Natural killer cell (primary cell): ENCODE measurements around the gene MAP4K5. TPM values are rescaled to one million over a fixed set of nuclear protein-coding genes. Genes with fewer than 3 reads are reported as not detected.
A peak's percentile ranks its signal among the peaks of the same experiment; 100 is the strongest.

Experiments
- ATAC-seq, 3 donors: fragments of 150-1000 bp in 2 of 3; fragments of 200-7000 bp in 1 of 3; cut with Tn5 transposase; 1 replicate in 1 of 3; 2 replicates in 2 of 3; pipeline ENCODE4 v1.10.0; 2021; ENCODE audit warnings: mild to moderate bottlenecking in 2 of 3, moderate library complexity in 2 of 3
- DNase-seq, 2 donors: peaks; one replicate each; pipeline versions ENCODE4 v3.0.0 to v3.0.0-alpha.2; 2013 to 2021; ENCODE audit warnings: mixed read lengths in 1 of 2
- H3K27ac ChIP-seq: one replicate; pipeline ENCODE4 v1.5.1; 2013; ENCODE audit warnings: mild to moderate bottlenecking, low read length
- H3K27me3 ChIP-seq: one replicate; pipeline ENCODE4 v1.6.1; 2013; ENCODE audit warnings: low read length; ENCODE audit not compliant: control insufficient read depth, insufficient read depth
- H3K36me3 ChIP-seq: one replicate; pipeline ENCODE4 v1.6.1; 2013; ENCODE audit warnings: low read length; ENCODE audit not compliant: control insufficient read depth, insufficient read depth
- H3K4me1 ChIP-seq: one replicate; pipeline ENCODE4 v1.6.1; 2013; ENCODE audit warnings: low read length; ENCODE audit not compliant: control insufficient read depth, insufficient read depth
- H3K4me3 ChIP-seq: one replicate; pipeline ENCODE4 v1.5.1; 2013; ENCODE audit warnings: low read length
- H3K9me3 ChIP-seq: one replicate; pipeline ENCODE4 v1.6.1; 2013; ENCODE audit warnings: low read length; ENCODE audit not compliant: control insufficient read depth, insufficient read depth
- H3K27ac Mint-ChIP-seq, 2 donors: one replicate each; pipeline ENCODE4 v1.8.0; 2022; ENCODE audit warnings: mild to moderate bottlenecking in 2 of 2, mixed read lengths in 2 of 2, moderate library complexity in 1 of 2
- H3K27me3 Mint-ChIP-seq, 2 donors: one replicate each; pipeline ENCODE4 v1.8.0; 2022; ENCODE audit warnings: low read depth in 2 of 2, mixed read lengths in 2 of 2
- H3K36me3 Mint-ChIP-seq: one replicate; pipeline ENCODE4 v1.8.0; 2022; ENCODE audit warnings: mixed read lengths
- H3K4me1 Mint-ChIP-seq, 2 donors: one replicate each; pipeline ENCODE4 v1.8.0; 2022; ENCODE audit warnings: mixed read lengths in 2 of 2
- H3K4me3 Mint-ChIP-seq: one replicate; pipeline ENCODE4 v1.8.0; 2022; ENCODE audit warnings: mild to moderate bottlenecking, moderate library complexity, mixed read lengths
- H3K9me3 Mint-ChIP-seq, 2 donors: one replicate each; pipeline ENCODE4 v1.8.0; 2022; ENCODE audit warnings: mixed read lengths in 2 of 2
- WGBS: methylation state at CpG from one replicate; pipeline ENCODE4 v1.1.7; 2013; ENCODE audit warnings: missing lambda C conversion rate; ENCODE audit not compliant: insufficient coverage; 5-methylcytosine and 5-hydroxymethylcytosine counted together
- intact Hi-C: fragments of 100-400 bp; cut with micrococcal nuclease; formaldehyde crosslinking; loops from one replicate; pipeline ENCODE4 v1.14.2; 2022
- total RNA-seq, 4 donors: library from RNA; stranded (reverse); fragments of 120-200 nt in 1 of 4; gene quantifications; one replicate each; pipeline versions ENCODE4 v1.2.3 to v1.2.4, GENCODE V29; 2013 to 2022
- TF ChIP-seq, protein P1 (sequence below): fragments of 200-600 bp; IDR thresholded peaks from one replicate; pipeline ENCODE4 v1.8.0; 2022; ENCODE audit warnings: antibody characterized with exemption

Gene MAP4K5
- total RNA-seq, 3 donors from 2014 or later (not counting 1 experiment from before 2014, with no cell fraction given), result 63.3 to 74.6 (median 65.9) TPM

GRCh38 chr14:50398189-50398580, 134.2 kb downstream of the MAP4K5 start:
- TF ChIP-seq, protein P1, sequence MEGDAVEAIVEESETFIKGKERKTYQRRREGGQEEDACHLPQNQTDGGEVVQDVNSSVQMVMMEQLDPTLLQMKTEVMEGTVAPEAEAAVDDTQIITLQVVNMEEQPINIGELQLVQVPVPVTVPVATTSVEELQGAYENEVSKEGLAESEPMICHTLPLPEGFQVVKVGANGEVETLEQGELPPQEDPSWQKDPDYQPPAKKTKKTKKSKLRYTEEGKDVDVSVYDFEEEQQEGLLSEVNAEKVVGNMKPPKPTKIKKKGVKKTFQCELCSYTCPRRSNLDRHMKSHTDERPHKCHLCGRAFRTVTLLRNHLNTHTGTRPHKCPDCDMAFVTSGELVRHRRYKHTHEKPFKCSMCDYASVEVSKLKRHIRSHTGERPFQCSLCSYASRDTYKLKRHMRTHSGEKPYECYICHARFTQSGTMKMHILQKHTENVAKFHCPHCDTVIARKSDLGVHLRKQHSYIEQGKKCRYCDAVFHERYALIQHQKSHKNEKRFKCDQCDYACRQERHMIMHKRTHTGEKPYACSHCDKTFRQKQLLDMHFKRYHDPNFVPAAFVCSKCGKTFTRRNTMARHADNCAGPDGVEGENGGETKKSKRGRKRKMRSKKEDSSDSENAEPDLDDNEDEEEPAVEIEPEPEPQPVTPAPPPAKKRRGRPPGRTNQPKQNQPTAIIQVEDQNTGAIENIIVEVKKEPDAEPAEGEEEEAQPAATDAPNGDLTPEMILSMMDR, result no peak
- intact Hi-C loops, result loop anchor here (5.0 kb wide), 1 partner anchor 166 kb away; the partner anchor contains the start of gene SOS2

DNA sequence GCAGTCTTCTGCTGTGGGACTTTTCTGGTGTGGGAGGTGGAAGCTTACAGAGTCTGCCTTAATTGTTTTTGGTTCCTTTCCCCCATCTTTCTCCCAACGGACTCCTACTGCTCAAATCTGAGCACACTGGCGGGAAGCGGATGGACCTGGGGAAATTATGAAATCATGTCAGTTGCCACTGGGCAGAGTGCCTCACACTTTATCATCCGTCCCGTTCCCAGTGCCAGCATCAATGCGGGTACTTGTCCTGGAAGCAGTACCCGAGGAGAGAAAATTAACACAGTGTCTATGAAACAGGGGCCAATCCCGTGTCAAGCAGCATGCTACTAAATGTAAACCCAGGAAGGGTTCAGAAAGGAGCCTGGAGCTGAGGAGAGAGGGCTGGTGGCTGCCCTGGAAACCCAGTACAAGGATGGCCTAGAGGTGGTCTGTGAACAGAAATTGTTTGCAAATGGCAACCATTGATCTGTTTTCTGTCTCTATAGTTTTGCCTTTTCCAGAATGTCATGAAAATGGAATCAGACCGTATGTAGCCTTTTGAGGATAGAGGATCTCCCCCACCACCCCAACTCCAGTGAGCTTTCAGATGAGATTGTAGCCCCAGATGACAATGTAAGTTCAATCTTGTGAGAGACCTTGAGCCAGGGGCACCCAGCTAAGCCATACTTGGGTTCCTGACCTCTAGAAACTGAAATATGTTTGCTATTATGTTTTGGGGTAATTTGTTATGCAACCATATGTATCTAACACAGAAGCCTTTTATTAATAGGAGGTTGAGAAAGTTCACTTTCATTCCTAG, 134.8 kb downstream of the MAP4K5 start:
- DNase-seq (no peak), ATAC-seq (no peak)
- Mint-ChIP-seq H3K4me3 (peak overlapping the region; percentile 85), H3K27ac (peak overlapping the region in 1 of 2 donors; percentile 83), H3K36me3 (no peaks in the 10 kb centered on the region), H3K9me3 (no peaks in the 10 kb centered on the region), H3K27me3 (peaks cover 0 to 5% of the 10 kb centered on the region in 2 donors), H3K4me1 (peaks cover 6 to 13% of the 10 kb centered on the region in 2 donors)
- Histone ChIP-seq H3K27ac (no peak overlapping the region), H3K27me3 (no peaks in the 10 kb centered on the region), H3K9me3 (no peaks in the 10 kb centered on the region), H3K4me1 (peaks cover 7% of the 10 kb centered on the region), H3K4me3 (no peak overlapping the region), H3K36me3 (no peaks in the 10 kb centered on the region)
- intact Hi-C loops, result loop anchor here (2.0 to 5.0 kb wide), 2 partner anchors 77 to 165 kb away; partner anchors contain the start of gene SOS2
- TF ChIP-seq, protein P1, result no peak
- 77% methylated on average over 9 of the region's 9 CpGs for WGBS

More at GRCh38 chr14:50398189-50398580, 134.2 kb downstream of the MAP4K5 start:
- peaks cover 0 to 3% of the 10 kb centered on the region in 2 donors for H3K27me3 Mint-ChIP-seq
- peaks cover 12 to 19% of the 10 kb centered on the region in 2 donors for H3K4me1 Mint-ChIP-seq
- no peak overlapping the region for H3K27ac Mint-ChIP-seq
- no peak for DNase-seq
- H3K36me3 ChIP-seq, result no peaks in the 10 kb centered on the region
- H3K4me3 Mint-ChIP-seq, result peak overlapping the region; percentile 85
- WGBS, result 100% methylated on average over 1 of the region's 2 CpGs
- no peak for ATAC-seq
- H3K36me3 Mint-ChIP-seq, result no peaks in the 10 kb centered on the region
- H3K27me3 ChIP-seq, result no peaks in the 10 kb centered on the region
- H3K4me1 ChIP-seq, result peaks cover 7% of the 10 kb centered on the region
- H3K27ac ChIP-seq, result no peak overlapping the region
- H3K9me3 ChIP-seq, result no peaks in the 10 kb centered on the region
- no peaks in the 10 kb centered on the region for H3K9me3 Mint-ChIP-seq
- H3K4me3 ChIP-seq, result no peak overlapping the region

DNA sequence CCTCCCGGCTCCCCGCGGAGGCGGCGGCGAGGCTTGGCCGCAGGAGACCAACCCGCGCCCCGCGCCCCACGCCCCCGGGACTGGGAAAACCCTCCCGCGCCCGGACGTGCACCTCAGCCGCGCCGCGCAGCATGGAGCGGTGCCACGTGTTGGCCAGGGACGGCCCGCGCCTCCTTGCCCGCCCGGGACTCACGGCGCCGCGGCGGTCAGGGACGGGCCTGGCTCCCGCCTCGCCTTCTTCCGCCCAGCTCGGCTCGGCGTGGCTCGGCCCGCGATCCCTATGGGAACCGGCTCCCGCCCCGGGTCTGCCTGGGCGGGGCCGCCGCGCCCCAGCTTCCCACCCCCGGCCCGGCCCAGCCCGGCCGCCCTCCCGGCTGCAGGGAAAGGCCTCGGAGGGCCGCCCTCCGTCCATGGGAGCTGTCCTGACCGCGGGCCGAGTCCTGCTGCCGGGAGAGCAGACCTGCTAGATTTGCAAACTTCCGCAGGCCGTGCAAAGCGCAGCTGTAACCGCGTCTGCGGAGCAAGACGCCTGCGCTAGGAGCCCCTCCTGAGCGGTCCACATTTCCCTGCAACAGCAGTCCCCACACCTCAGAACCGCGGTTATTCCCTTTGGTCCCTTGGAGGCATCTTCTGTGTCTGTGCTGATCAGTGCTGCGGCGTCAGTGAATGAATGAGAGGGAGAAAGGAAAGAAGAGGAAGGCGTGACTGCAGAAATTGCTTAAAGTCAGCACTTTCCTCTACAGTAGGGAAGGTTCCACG, 135.6 kb downstream of the MAP4K5 start, which contains the start of gene CDKL1:
CDKL1 (minus strand) TSS at position 251 of the 759 bp plus-strand sequence. CDS start 1,013 bp downstream, outside the sequence.
- Mint-ChIP-seq H3K4me3 (peak within 1 kb of the TSS; percentile 91), H3K4me1 (peaks cover 6 to 13% of the 10 kb centered on the region in 2 donors), H3K27ac (peak within 1 kb of the TSS; percentile 47 to 83), H3K36me3 (no peaks in the 10 kb centered on the region), H3K9me3 (no peaks in the 10 kb centered on the region), H3K27me3 (peaks cover 0 to 5% of the 10 kb centered on the region in 2 donors)
- Histone ChIP-seq H3K27me3 (no peaks in the 10 kb centered on the region), H3K9me3 (no peaks in the 10 kb centered on the region), H3K4me1 (peaks cover 7% of the 10 kb centered on the region), H3K4me3 (peak within 1 kb of the TSS; percentile 48), H3K36me3 (no peaks in the 10 kb centered on the region), H3K27ac (no peak within 1 kb of the TSS)
- intact Hi-C loops, result loop anchor here (2.0 to 5.0 kb wide), 2 partner anchors 76 to 165 kb away; partner anchors contain the start of gene SOS2
- DNase-seq (peak; percentile 28 to 56), ATAC-seq (peak; percentile 72 to 80 (median 77))
- 1% methylated on average over 77 of the region's 77 CpGs for WGBS
- TF ChIP-seq, protein P1, result no peak
